Measurements from ENCODE around the gene FAP.

The FAP gene

DNA sequence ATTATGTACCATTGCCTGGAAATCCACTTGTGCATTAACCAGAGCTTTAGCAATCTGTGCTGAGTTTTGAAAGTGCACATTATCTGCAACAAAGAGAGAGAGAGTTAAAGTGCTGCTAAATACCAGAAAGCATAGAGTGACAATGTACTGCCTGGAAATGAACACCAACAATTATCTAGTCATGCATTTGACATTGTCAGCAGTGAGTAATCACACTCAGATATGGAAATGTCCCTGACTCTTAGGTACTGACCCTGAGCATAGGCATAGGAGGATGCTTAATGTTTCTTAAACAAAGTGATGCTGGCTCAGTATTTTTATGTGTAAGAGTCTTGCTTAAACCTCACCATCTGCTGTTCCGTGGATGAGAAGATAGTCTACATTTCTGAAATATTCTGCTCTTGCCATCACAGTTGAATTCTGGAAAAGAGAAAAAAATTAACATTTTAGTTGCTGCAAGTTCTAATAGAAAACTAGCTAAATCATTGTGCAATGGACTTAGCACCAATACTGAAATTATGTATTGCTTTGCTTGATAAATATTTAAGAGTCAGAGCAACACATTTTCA, 70.4 kb downstream of the FAP start:
- no peak for DNase-seq
- no peak overlapping the region for H3K23ac ChIP-seq (ENCODE audit: low read length)
- no peak overlapping the region for H3K56ac ChIP-seq (ENCODE audit: low read length)
- no peaks in the 10 kb centered on the region for H3K27me3 ChIP-seq (ENCODE audit: insufficient read depth, low read length, poor library complexity)
- no peak overlapping the region for H3K27ac ChIP-seq (ENCODE audit: low read depth, low read length)
- no peak overlapping the region for H3K9ac ChIP-seq (ENCODE audit: low read length)
- H3K18ac ChIP-seq (ENCODE audit: low read length) = no peak overlapping the region
- no peak overlapping the region for H3K4ac ChIP-seq (ENCODE audit: low read depth, low read length)
- H4K8ac ChIP-seq (ENCODE audit: low read depth, low read length) = no peak overlapping the region
- no peak overlapping the region for H3K4me2 ChIP-seq (ENCODE audit: low read length)
- H3K4me3 ChIP-seq (ENCODE audit: low read length) = no peak overlapping the region
- H2BK15ac ChIP-seq (replicated peaks; ENCODE audit: low read depth) = no peak overlapping the region
- no peak overlapping the region for H2BK5ac ChIP-seq (ENCODE audit: low read length)
- H2BK120ac ChIP-seq (ENCODE audit: low read depth, low read length) = no peak overlapping the region
- no CpG with 5 or more reads among the region's 1 CpG for WGBS (ENCODE audit: extremely low coverage, insufficient coverage, low lambda C conversion rate)
- no peaks in the 10 kb centered on the region for H3K79me1 ChIP-seq (ENCODE audit: low read length)
- H4K5ac ChIP-seq (ENCODE audit: low read length) = no peak overlapping the region
- no peak overlapping the region for H2AK5ac ChIP-seq (ENCODE audit: low read length)
- H3K4me1 ChIP-seq (ENCODE audit: control insufficient read depth, low read depth, low read length) = no peaks in the 10 kb centered on the region
- no peaks in the 10 kb centered on the region for H3K36me3 ChIP-seq (ENCODE audit: control insufficient read depth, insufficient read depth, low read length)
- H3K79me2 ChIP-seq (ENCODE audit: control insufficient read depth, insufficient read depth, low read length) = no peaks in the 10 kb centered on the region

- no peak for DNase-seq
- H3K18ac ChIP-seq (ENCODE audit: low read length) = no peak overlapping the region
- no peak overlapping the region for H2AK5ac ChIP-seq (ENCODE audit: low read length)
- no peaks in the 10 kb centered on the region for H3K36me3 ChIP-seq (ENCODE audit: control insufficient read depth, insufficient read depth, low read length)
- H2BK120ac ChIP-seq (ENCODE audit: low read depth, low read length) = no peak overlapping the region
- H3K27ac ChIP-seq (ENCODE audit: low read depth, low read length) = no peak overlapping the region
- H3K79me1 ChIP-seq (ENCODE audit: low read length) = no peaks in the 10 kb centered on the region
- no peak overlapping the region for H2BK5ac ChIP-seq (ENCODE audit: low read length)
- H4K8ac ChIP-seq (ENCODE audit: low read depth, low read length) = no peak overlapping the region
- no peak overlapping the region for H4K5ac ChIP-seq (ENCODE audit: low read length)
- no peak overlapping the region for H2BK15ac ChIP-seq (replicated peaks; ENCODE audit: low read depth)
- no peak overlapping the region for H3K4ac ChIP-seq (ENCODE audit: low read depth, low read length)
- H3K9ac ChIP-seq (ENCODE audit: low read length) = no peak overlapping the region
- H3K4me2 ChIP-seq (ENCODE audit: low read length) = no peak overlapping the region
- H3K4me1 ChIP-seq (ENCODE audit: control insufficient read depth, low read depth, low read length) = no peaks in the 10 kb centered on the region
- no peaks in the 10 kb centered on the region for H3K27me3 ChIP-seq (ENCODE audit: insufficient read depth, low read length, poor library complexity)
- no peak overlapping the region for H3K56ac ChIP-seq (ENCODE audit: low read length)
- no peaks in the 10 kb centered on the region for H3K79me2 ChIP-seq (ENCODE audit: control insufficient read depth, insufficient read depth, low read length)
- no peak overlapping the region for H3K23ac ChIP-seq (ENCODE audit: low read length)
- no peak overlapping the region for H3K4me3 ChIP-seq (ENCODE audit: low read length)
- 100% methylated on average over 1 of the region's 4 CpGs for WGBS (ENCODE audit: extremely low coverage, insufficient coverage, low lambda C conversion rate)
These were observed 76.5 kb downstream of the FAP start for GRCh38 chr2:162166745-162167144.

DNA sequence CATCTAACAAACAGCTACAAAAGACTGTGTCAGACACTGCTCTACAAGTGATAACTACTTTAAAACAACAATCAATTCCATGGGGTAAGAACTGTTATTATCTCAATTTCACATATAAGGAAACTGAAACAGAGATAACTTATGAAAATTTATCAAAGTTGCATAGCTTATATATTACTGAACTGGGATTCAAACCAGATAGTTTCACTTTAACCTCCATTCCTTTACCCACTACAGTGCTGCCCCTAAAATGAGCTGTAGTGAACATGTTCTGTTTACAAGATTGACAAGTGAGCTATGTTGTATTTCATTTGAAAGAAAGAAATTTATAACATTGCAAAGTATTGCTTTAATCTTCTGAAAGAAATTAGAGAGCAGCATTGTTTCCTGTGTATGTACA, 77.1 kb downstream of the FAP start:
- no peak for DNase-seq
- H3K4ac ChIP-seq (ENCODE audit: low read depth, low read length) = no peak overlapping the region
- H2BK5ac ChIP-seq (ENCODE audit: low read length) = no peak overlapping the region
- no peak overlapping the region for H3K23ac ChIP-seq (ENCODE audit: low read length)
- no peak overlapping the region for H2BK120ac ChIP-seq (ENCODE audit: low read depth, low read length)
- H3K4me1 ChIP-seq (ENCODE audit: control insufficient read depth, low read depth, low read length) = no peaks in the 10 kb centered on the region
- no peak overlapping the region for H3K9ac ChIP-seq (ENCODE audit: low read length)
- no peak overlapping the region for H3K4me3 ChIP-seq (ENCODE audit: low read length)
- no peaks in the 10 kb centered on the region for H3K79me2 ChIP-seq (ENCODE audit: control insufficient read depth, insufficient read depth, low read length)
- H3K36me3 ChIP-seq (ENCODE audit: control insufficient read depth, insufficient read depth, low read length) = no peaks in the 10 kb centered on the region
- H4K8ac ChIP-seq (ENCODE audit: low read depth, low read length) = no peak overlapping the region
- no peak overlapping the region for H2AK5ac ChIP-seq (ENCODE audit: low read length)
- no peak overlapping the region for H3K4me2 ChIP-seq (ENCODE audit: low read length)
- H3K27me3 ChIP-seq (ENCODE audit: insufficient read depth, low read length, poor library complexity) = no peaks in the 10 kb centered on the region
- H3K56ac ChIP-seq (ENCODE audit: low read length) = no peak overlapping the region
- no peaks in the 10 kb centered on the region for H3K79me1 ChIP-seq (ENCODE audit: low read length)
- no peak overlapping the region for H3K27ac ChIP-seq (ENCODE audit: low read depth, low read length)
- H3K18ac ChIP-seq (ENCODE audit: low read length) = no peak overlapping the region
- H2BK15ac ChIP-seq (replicated peaks; ENCODE audit: low read depth) = no peak overlapping the region
- H4K5ac ChIP-seq (ENCODE audit: low read length) = no peak overlapping the region

GRCh38 chr2:162164802-162165201, 78.4 kb downstream of the FAP start:
- Histone ChIP-seq H3K9ac (ENCODE audit: low read length) (no peak overlapping the region), H3K27ac (ENCODE audit: low read depth, low read length) (no peak overlapping the region), H3K18ac (ENCODE audit: low read length) (no peak overlapping the region), H3K4me3 (ENCODE audit: low read length) (no peak overlapping the region), H3K23ac (ENCODE audit: low read length) (no peak overlapping the region), H2BK120ac (ENCODE audit: low read depth, low read length) (no peak overlapping the region), H3K36me3 (ENCODE audit: control insufficient read depth, insufficient read depth, low read length) (no peaks in the 10 kb centered on the region), H4K5ac (ENCODE audit: low read length) (no peak overlapping the region), H3K4me1 (ENCODE audit: control insufficient read depth, low read depth, low read length) (no peaks in the 10 kb centered on the region), H2AK5ac (ENCODE audit: low read length) (no peak overlapping the region), H3K56ac (ENCODE audit: low read length) (no peak overlapping the region), H2BK5ac (ENCODE audit: low read length) (no peak overlapping the region), H2BK15ac (replicated peaks; ENCODE audit: low read depth) (no peak overlapping the region), H4K8ac (ENCODE audit: low read depth, low read length) (no peak overlapping the region), H3K79me2 (ENCODE audit: control insufficient read depth, insufficient read depth, low read length) (no peaks in the 10 kb centered on the region), H3K79me1 (ENCODE audit: low read length) (no peaks in the 10 kb centered on the region), H3K27me3 (ENCODE audit: insufficient read depth, low read length, poor library complexity) (no peaks in the 10 kb centered on the region), H3K4ac (ENCODE audit: low read depth, low read length) (no peak overlapping the region), H3K4me2 (ENCODE audit: low read length) (no peak overlapping the region)
- DNase-seq = no peak
- WGBS (ENCODE audit: extremely low coverage, insufficient coverage, low lambda C conversion rate) = no CpG with 5 or more reads among the region's 2 CpGs

DNA sequence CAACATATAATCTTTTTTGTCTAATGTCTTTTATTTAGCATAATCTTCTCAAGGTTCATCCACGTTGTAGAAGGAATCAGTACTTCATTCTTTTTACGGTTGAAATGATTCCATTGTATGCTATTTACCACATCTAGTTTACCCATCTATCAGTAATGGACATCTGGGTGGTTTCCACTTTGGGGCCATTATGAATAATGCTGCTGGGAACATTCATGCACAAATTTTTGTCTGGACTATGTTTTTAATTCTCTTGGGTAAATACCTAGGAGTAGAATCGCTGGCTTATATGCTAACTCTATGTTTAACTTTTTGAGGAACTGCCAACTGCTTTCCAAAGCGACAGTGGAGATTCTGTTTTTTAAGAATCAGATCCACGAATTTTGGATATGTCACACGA, 83.8 kb downstream of the FAP start:
- H3K18ac ChIP-seq (ENCODE audit: low read length) = no peak overlapping the region
- no CpG with 5 or more reads among the region's 6 CpGs for WGBS (ENCODE audit: extremely low coverage, insufficient coverage, low lambda C conversion rate)
- no peak overlapping the region for H4K8ac ChIP-seq (ENCODE audit: low read depth, low read length)
- H3K27me3 ChIP-seq (ENCODE audit: insufficient read depth, low read length, poor library complexity) = no peaks in the 10 kb centered on the region
- H2AK5ac ChIP-seq (ENCODE audit: low read length) = no peak overlapping the region
- no peak overlapping the region for H3K23ac ChIP-seq (ENCODE audit: low read length)
- no peaks in the 10 kb centered on the region for H3K79me2 ChIP-seq (ENCODE audit: control insufficient read depth, insufficient read depth, low read length)
- H3K56ac ChIP-seq (ENCODE audit: low read length) = no peak overlapping the region
- no peak overlapping the region for H2BK5ac ChIP-seq (ENCODE audit: low read length)
- H3K27ac ChIP-seq (ENCODE audit: low read depth, low read length) = no peak overlapping the region
- no peaks in the 10 kb centered on the region for H3K4me1 ChIP-seq (ENCODE audit: control insufficient read depth, low read depth, low read length)
- no peak overlapping the region for H2BK15ac ChIP-seq (replicated peaks; ENCODE audit: low read depth)
- H3K9ac ChIP-seq (ENCODE audit: low read length) = no peak overlapping the region
- H3K4me2 ChIP-seq (ENCODE audit: low read length) = no peak overlapping the region
- no peak overlapping the region for H3K4me3 ChIP-seq (ENCODE audit: low read length)
- no peak for DNase-seq
- no peaks in the 10 kb centered on the region for H3K36me3 ChIP-seq (ENCODE audit: control insufficient read depth, insufficient read depth, low read length)
- no peak overlapping the region for H4K5ac ChIP-seq (ENCODE audit: low read length)
- no peak overlapping the region for H3K4ac ChIP-seq (ENCODE audit: low read depth, low read length)
- H2BK120ac ChIP-seq (ENCODE audit: low read depth, low read length) = no peak overlapping the region
- H3K79me1 ChIP-seq (ENCODE audit: low read length) = no peaks in the 10 kb centered on the region

DNA sequence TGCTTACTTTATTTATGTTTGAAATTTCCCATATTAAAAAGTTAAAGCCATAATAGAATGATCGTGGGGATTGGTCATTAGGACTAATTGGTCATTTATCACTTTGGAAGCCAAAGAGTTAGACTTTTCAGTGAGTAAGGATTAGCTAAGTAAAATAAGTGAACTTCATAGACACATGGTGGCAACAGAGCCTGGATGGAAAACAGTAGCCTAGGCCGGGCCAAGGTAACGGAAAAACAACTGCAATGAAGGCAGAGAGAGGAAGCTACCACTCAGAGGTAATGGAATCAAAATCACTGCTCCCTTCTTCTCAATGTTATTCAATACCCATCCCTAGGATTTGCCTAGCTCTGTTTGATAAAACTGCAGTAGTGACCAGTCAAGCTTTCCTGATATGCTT, 87.1 kb downstream of the FAP start:
- no peaks in the 10 kb centered on the region for H3K36me3 ChIP-seq (ENCODE audit: control insufficient read depth, insufficient read depth, low read length)
- no peak for DNase-seq
- H4K8ac ChIP-seq (ENCODE audit: low read depth, low read length) = no peak overlapping the region
- no peak overlapping the region for H2BK15ac ChIP-seq (replicated peaks; ENCODE audit: low read depth)
- H2BK5ac ChIP-seq (ENCODE audit: low read length) = no peak overlapping the region
- H3K4me1 ChIP-seq (ENCODE audit: control insufficient read depth, low read depth, low read length) = no peaks in the 10 kb centered on the region
- H3K23ac ChIP-seq (ENCODE audit: low read length) = no peak overlapping the region
- no peak overlapping the region for H3K4me3 ChIP-seq (ENCODE audit: low read length)
- H3K79me2 ChIP-seq (ENCODE audit: control insufficient read depth, insufficient read depth, low read length) = no peaks in the 10 kb centered on the region
- H3K4me2 ChIP-seq (ENCODE audit: low read length) = no peak overlapping the region
- no peak overlapping the region for H3K18ac ChIP-seq (ENCODE audit: low read length)
- no peak overlapping the region for H3K9ac ChIP-seq (ENCODE audit: low read length)
- H3K79me1 ChIP-seq (ENCODE audit: low read length) = no peaks in the 10 kb centered on the region
- no peak overlapping the region for H3K4ac ChIP-seq (ENCODE audit: low read depth, low read length)
- no peaks in the 10 kb centered on the region for H3K27me3 ChIP-seq (ENCODE audit: insufficient read depth, low read length, poor library complexity)
- no peak overlapping the region for H2AK5ac ChIP-seq (ENCODE audit: low read length)
- H3K27ac ChIP-seq (ENCODE audit: low read depth, low read length) = no peak overlapping the region
- no CpG with 5 or more reads among the region's 3 CpGs for WGBS (ENCODE audit: extremely low coverage, insufficient coverage, low lambda C conversion rate)
- H3K56ac ChIP-seq (ENCODE audit: low read length) = no peak overlapping the region
- no peak overlapping the region for H2BK120ac ChIP-seq (ENCODE audit: low read depth, low read length)
- H4K5ac ChIP-seq (ENCODE audit: low read length) = no peak overlapping the region

Data from mesendoderm (in vitro differentiated cells).